ENCODE data around the gene DGKD. TPM values are rescaled to one million over a fixed set of nuclear protein-coding genes. Genes with fewer than 3 reads are reported as not detected.

DGKD gene
- polyA plus RNA-seq, 1 experiment = 10.8 TPM

- H3K27me3 ChIP-seq (ENCODE audit: control insufficient read depth, insufficient read depth, low read length) = peaks cover 20% of the 10 kb centered on the region
- no peak for DNase-seq (ENCODE audit: low read depth, low spot score)
- no peak for TF ChIP-seq CTCF (IDR thresholded peaks at IDR 0.05; ENCODE audit: low read depth, low read length)
- no peak overlapping the region for H3K27ac ChIP-seq (ENCODE audit: low read depth, low read length)
- no peaks in the 10 kb centered on the region for H3K9me3 ChIP-seq (ENCODE audit: control insufficient read depth, insufficient read depth, low read length)
- CTCF ChIA-PET = interaction anchor here (0.7 to 1.4 kb wide), 3 partner anchors 15 to 784 kb away, joined by 3 read pairs; no protein-coding TSS in a partner anchor
- no peak overlapping the region for H3K4me3 ChIP-seq (ENCODE audit: low read depth, low read length)
- POLR2A ChIA-PET = no interaction called here
Measured at GRCh38 chr2:233336541-233336940, 17.8 kb upstream of the DGKD start.

GRCh38 chr2:233338046-233338445 lies 16.2 kb upstream of the DGKD start:
- CTCF ChIA-PET = interaction anchor here (1.1 kb wide), 1 partner anchor 105 kb away, joined by 3 read pairs; no protein-coding TSS in a partner anchor
- H3K27me3 ChIP-seq (ENCODE audit: control insufficient read depth, insufficient read depth, low read length) = peaks cover 17% of the 10 kb centered on the region
- no peak for TF ChIP-seq CTCF (IDR thresholded peaks at IDR 0.05; ENCODE audit: low read depth, low read length)
- no peak overlapping the region for H3K4me3 ChIP-seq (ENCODE audit: low read depth, low read length)
- H3K9me3 ChIP-seq (ENCODE audit: control insufficient read depth, insufficient read depth, low read length) = no peaks in the 10 kb centered on the region
- DNase-seq (ENCODE audit: low read depth, low spot score) = no peak
- POLR2A ChIA-PET = no interaction called here
- no peak overlapping the region for H3K27ac ChIP-seq (ENCODE audit: low read depth, low read length)

DNA sequence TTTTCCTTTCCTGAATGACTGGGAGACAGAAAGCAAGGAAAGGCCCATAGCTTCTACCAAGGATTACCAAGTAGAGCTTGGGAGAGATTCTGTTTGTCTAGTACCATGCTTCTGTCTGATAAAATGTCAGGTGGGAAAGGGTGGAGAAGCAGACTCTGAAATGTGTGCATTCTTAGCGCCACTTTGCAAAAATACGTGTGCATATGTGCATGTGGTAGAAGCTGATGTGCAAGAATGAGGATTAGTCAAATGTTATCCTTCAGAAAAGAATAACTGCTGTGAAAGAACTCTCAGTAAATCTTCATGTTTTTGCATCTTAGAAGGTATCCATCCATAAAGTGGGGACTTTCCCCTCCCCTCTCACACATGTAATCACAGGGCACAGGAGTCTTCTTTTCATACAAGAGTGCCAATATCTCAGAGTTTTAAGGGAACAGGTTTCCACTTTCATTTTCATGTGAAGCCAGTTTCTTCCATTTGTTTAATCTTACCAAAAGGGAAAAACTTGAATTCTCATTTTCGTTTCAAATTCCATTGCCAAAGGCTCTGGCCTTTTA lies 15.4 kb upstream of the DGKD start:
- ChIA-PET CTCF (interaction anchor here (1.1 kb wide), 1 partner anchor 104 kb away, joined by 3 read pairs; no protein-coding TSS in a partner anchor), POLR2A (no interaction called here)
- Histone ChIP-seq H3K9me3 (ENCODE audit: control insufficient read depth, insufficient read depth, low read length) (no peaks in the 10 kb centered on the region), H3K27me3 (ENCODE audit: control insufficient read depth, insufficient read depth, low read length) (peaks cover 11% of the 10 kb centered on the region), H3K27ac (ENCODE audit: low read depth, low read length) (no peak overlapping the region), H3K4me3 (ENCODE audit: low read depth, low read length) (no peak overlapping the region)
- TF ChIP-seq CTCF (IDR thresholded peaks at IDR 0.05; ENCODE audit: low read depth, low read length) = no peak
- no peak for DNase-seq (ENCODE audit: low read depth, low spot score)

- no peak overlapping the region for H3K27ac ChIP-seq (ENCODE audit: low read depth, low read length)
- H3K9me3 ChIP-seq (ENCODE audit: control insufficient read depth, insufficient read depth, low read length) = no peaks in the 10 kb centered on the region
- CTCF ChIA-PET = interaction anchor here (1.1 kb wide), 1 partner anchor 104 kb away, joined by 3 read pairs; no protein-coding TSS in a partner anchor
- no peak overlapping the region for H3K4me3 ChIP-seq (ENCODE audit: low read depth, low read length)
- TF ChIP-seq CTCF (IDR thresholded peaks at IDR 0.05; ENCODE audit: low read depth, low read length) = no peak
- POLR2A ChIA-PET = no interaction called here
- DNase-seq (ENCODE audit: low read depth, low spot score) = no peak
- peaks cover 10% of the 10 kb centered on the region for H3K27me3 ChIP-seq (ENCODE audit: control insufficient read depth, insufficient read depth, low read length)
Measured at GRCh38 chr2:233339427-233339826, 14.9 kb upstream of the DGKD start.

DNA sequence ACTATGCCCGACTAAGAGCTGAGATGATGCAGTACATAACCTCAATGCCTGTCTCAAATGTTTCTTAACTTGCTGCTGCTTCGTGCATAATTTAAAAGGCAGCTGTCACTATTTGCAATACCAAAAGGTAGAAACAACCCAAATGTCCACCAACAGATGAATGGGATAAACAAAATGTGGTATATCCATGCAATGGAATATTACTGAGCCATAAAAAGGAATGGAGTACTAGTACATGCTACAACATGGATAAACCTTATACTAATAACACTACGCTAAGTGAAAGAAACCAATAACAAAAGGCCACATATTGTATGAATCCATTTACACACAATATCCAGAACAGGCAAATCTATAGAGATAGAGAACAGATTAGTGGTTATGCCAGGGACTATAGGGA lies 13.0 kb upstream of the DGKD start:
- TF ChIP-seq CTCF (IDR thresholded peaks at IDR 0.05; ENCODE audit: low read depth, low read length) = no peak
- H3K27me3 ChIP-seq (ENCODE audit: control insufficient read depth, insufficient read depth, low read length) = peaks cover 6% of the 10 kb centered on the region
- no peak for DNase-seq (ENCODE audit: low read depth, low spot score)
- no peaks in the 10 kb centered on the region for H3K9me3 ChIP-seq (ENCODE audit: control insufficient read depth, insufficient read depth, low read length)
- ChIA-PET POLR2A (no interaction called here), CTCF (interaction anchor here (1.1 kb wide), 1 partner anchor 102 kb away, joined by 4 read pairs; no protein-coding TSS in a partner anchor)
- no peak overlapping the region for H3K27ac ChIP-seq (ENCODE audit: low read depth, low read length)
- no peak overlapping the region for H3K4me3 ChIP-seq (ENCODE audit: low read depth, low read length)

All from AG04450 (cell line).